ENCODE data around the gene ATAD3B. TPM values are rescaled to one million over a fixed set of nuclear protein-coding genes. Genes with fewer than 3 reads are reported as not detected.

ATAD3B gene
- polyA plus RNA-seq, 1 donor (not counting 4 experiments of a cell fraction or from before 2014, with no cell fraction given): 20.6 TPM

- Histone ChIP-seq H3K4me3 (ENCODE audit: control insufficient read depth in 2 of 3, extremely low read depth in 1 of 3, insufficient read depth in 2 of 3, low read depth in 1 of 3, low read length in 3 of 3) (no peak overlapping the region), H2AFZ (ENCODE audit: control insufficient read depth, low read length) (no peak overlapping the region), H3K27me3 (ENCODE audit: control insufficient read depth, extremely low read depth, insufficient read depth, low read length) (no peaks in the 10 kb centered on the region), H3K36me3 (ENCODE audit: control insufficient read depth in 2 of 2, extremely low read depth in 1 of 2, insufficient read depth in 2 of 2, low read length in 2 of 2) (peaks cover 3% of the 10 kb centered on the region in 2 experiments), H3K79me2 (ENCODE audit: control insufficient read depth, insufficient read depth, low read length) (no peaks in the 10 kb centered on the region), H4K20me1 (ENCODE audit: control insufficient read depth, extremely low read depth, insufficient read depth, low read length) (no peaks in the 10 kb centered on the region), H3K4me2 (ENCODE audit: control insufficient read depth, extremely low read depth, insufficient read depth, low read depth, low read length) (no peak overlapping the region), H3K9ac (ENCODE audit: control insufficient read depth, extremely low read depth, insufficient read depth, low read length) (no peak overlapping the region), H3K4me1 (ENCODE audit: control insufficient read depth, extremely low read depth, insufficient read depth, low read length) (no peaks in the 10 kb centered on the region), H3K27ac (ENCODE audit: control insufficient read depth, insufficient read depth, low read length) (no peak overlapping the region), H3K9me3 (ENCODE audit: control insufficient read depth, low read depth, low read length) (no peaks in the 10 kb centered on the region), H3K9me1 (ENCODE audit: control insufficient read depth, extremely low read depth, insufficient read depth, low read length) (no peaks in the 10 kb centered on the region)
- dilution Hi-C loops (cut with MboI; ENCODE audit: extremely low pct_ligation_motif_present, low sequenced_read_pairs): no loop called here
- DNase-seq (ENCODE audit: low read depth, low spot score) (no peak), FAIRE-seq (no peak)
- no peak for TF ChIP-seq CTCF (optimal IDR thresholded peaks at IDR 0.05 in 1 of 3, IDR thresholded peaks at IDR 0.05 in 1 of 3, conservative IDR thresholded peaks at IDR 0.05 in 1 of 3; ENCODE audit: extremely low read depth in 1 of 3, insufficient read depth in 2 of 3, low read length in 3 of 3)
- TF ChIP-seq EZH2 (IDR thresholded peaks at IDR 0.05; ENCODE audit: low read length): no peak
These were observed 64.7 kb downstream of the ATAD3B start for GRCh38 chr1:1536019-1536937.

GRCh38 chr1:1536938-1537546, 65.5 kb downstream of the ATAD3B start:
- no peak for DNase-seq (ENCODE audit: low read depth, low spot score)
- Histone ChIP-seq H3K27me3 (ENCODE audit: control insufficient read depth, extremely low read depth, insufficient read depth, low read length) (no peaks in the 10 kb centered on the region), H3K36me3 (ENCODE audit: control insufficient read depth in 2 of 2, extremely low read depth in 1 of 2, insufficient read depth in 2 of 2, low read length in 2 of 2) (peaks cover 9% of the 10 kb centered on the region in 2 experiments), H3K4me3 (ENCODE audit: control insufficient read depth in 2 of 3, extremely low read depth in 1 of 3, insufficient read depth in 2 of 3, low read depth in 1 of 3, low read length in 3 of 3) (no peak overlapping the region), H3K4me2 (ENCODE audit: control insufficient read depth, extremely low read depth, insufficient read depth, low read depth, low read length) (no peak overlapping the region), H3K9ac (ENCODE audit: control insufficient read depth, extremely low read depth, insufficient read depth, low read length) (no peak overlapping the region), H4K20me1 (ENCODE audit: control insufficient read depth, extremely low read depth, insufficient read depth, low read length) (no peaks in the 10 kb centered on the region), H3K9me1 (ENCODE audit: control insufficient read depth, extremely low read depth, insufficient read depth, low read length) (no peaks in the 10 kb centered on the region), H3K9me3 (ENCODE audit: control insufficient read depth, low read depth, low read length) (no peaks in the 10 kb centered on the region), H3K79me2 (ENCODE audit: control insufficient read depth, insufficient read depth, low read length) (no peaks in the 10 kb centered on the region), H3K4me1 (ENCODE audit: control insufficient read depth, extremely low read depth, insufficient read depth, low read length) (no peaks in the 10 kb centered on the region), H2AFZ (ENCODE audit: control insufficient read depth, low read length) (no peak overlapping the region), H3K27ac (ENCODE audit: control insufficient read depth, insufficient read depth, low read length) (no peak overlapping the region)
- TF ChIP-seq EZH2 (IDR thresholded peaks at IDR 0.05; ENCODE audit: low read length) (no peak), CTCF (optimal IDR thresholded peaks at IDR 0.05 in 1 of 3, IDR thresholded peaks at IDR 0.05 in 1 of 3, conservative IDR thresholded peaks at IDR 0.05 in 1 of 3; ENCODE audit: extremely low read depth in 1 of 3, insufficient read depth in 2 of 3, low read length in 3 of 3) (no peak)
- dilution Hi-C loops (cut with MboI; ENCODE audit: extremely low pct_ligation_motif_present, low sequenced_read_pairs): no loop called here
- no peak for FAIRE-seq
